Activated CD4-positive, alpha-beta T cell treated with anti-CD3 and anti-CD28 coated beads, Interleukin-2, amount 50 U/mL, for 24 hours (primary cell): Measurements from ENCODE around the gene GDPD2.

Experiments used
- DNase-seq, 2 donors: peaks; one replicate each; pipeline ENCODE4 v3.0.0-alpha.2; 2020; ENCODE audit warnings: low read depth in 1 of 2, low spot score in 1 of 2

GDPD2 gene

DNA sequence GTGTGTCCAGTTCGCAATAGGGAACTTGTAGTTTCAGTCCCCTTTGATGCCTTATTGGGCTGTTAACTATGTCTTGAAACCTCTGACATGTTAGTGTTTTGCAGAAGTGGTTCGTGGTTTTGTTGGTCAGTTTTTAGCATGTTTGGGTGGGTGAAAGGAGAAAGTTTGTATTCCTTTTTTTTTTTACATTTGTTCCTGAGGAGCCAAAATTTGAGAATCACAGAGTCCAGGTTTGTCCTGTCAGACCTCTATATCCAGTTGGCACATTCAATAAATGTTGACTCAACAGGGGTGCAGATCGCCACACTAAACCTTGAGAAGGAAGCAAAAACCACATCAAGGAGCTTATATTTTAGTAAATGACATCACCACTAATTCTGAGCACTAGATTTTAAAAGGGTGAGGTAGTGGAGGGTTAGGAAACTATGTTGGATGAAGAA is 47.8 kb downstream of the GDPD2 start:
- no peak for DNase-seq

GRCh38 chrX:70476166-70476933 is 53.2 kb downstream of the GDPD2 start:
- no peak for DNase-seq

DNA sequence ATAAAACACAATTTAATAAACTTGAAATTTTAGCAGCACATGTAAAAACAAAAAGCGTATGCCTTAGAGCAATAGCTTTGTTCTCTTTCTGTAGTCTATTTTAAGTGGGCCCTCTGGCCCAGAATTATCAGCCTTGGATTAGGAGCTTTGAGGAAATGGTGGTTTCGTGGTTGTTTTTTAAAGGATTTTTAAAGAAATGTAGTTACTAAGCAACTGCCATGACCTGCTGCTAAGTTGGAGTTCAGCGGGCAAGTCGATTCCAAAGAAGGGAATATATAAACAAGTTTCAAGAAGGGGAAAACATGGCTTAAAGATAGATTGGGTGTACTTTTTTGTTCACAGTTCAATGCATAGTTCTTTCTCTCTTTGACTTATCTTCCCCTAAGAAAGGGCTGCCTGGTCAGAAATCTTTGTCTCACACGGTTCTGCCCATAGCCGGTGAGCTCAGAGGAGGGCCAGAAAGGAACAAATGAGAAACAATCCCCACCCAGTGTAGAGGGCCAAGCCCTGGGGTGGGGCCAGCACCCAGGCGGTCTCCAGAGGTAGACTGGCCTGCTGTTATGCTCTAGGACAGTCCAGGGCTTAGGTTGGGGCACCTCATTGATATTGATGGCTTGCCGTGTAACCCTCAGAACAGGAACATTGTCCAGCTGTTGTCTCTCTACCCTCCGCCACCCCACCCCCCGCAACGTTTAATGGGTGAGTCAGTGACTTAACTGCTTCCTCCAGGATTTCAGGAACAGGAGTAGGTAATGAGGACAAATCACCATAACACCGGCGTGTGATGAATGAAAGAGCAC is 54.0 kb downstream of the GDPD2 start:
- no peak for DNase-seq

DNA sequence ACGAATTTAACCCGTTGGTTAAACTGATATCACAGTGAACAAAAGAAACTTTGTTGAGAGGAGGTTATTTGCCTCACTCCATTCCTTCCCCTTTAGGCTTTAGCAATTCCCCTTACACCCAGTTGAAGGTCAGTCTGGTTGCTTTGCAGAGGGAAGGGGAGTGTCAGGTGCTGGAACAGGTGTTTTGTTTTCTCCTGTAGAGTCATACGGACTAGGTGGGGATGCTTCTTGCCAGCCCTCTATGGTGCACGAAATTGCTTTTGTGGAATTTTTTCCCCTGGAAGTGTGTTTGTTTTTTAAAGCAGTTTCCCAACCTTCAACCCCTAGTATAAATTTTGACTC is 54.6 kb downstream of the GDPD2 start:
- no peak for DNase-seq

- no peak for DNase-seq
Measured at GRCh38 chrX:70478526-70479245, 55.6 kb downstream of the GDPD2 start.

DNA sequence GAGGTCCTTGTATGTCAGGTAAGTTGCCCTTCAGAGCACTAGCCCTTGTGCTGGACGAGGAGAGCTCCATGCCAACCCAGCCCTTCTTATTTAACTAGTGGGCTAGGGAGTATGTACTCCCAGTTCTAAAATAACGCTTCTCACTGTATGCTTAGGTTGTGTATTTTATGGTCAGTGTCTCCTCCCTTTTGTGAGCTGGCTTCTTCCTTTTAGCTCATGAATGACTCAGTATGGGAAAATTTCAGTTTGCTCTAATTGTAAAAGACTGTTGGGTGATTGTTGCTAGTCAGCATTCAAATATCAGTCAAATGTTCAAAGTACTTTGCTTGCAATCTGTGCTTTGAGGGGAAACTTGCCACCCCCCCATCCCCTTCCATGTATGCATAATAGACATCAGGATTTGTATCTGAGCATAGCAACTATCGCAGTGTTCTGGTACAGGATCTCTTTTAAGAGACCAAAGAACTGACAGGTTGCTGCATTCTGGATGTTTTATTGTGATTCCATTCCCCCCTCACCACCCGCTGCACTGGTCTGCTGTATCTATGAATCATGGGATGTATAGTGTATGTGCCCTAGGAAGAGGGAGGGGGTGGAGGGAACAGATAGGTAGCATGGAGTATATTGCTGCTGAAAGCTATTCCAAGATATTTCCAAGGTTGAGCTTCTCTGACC is 56.3 kb downstream of the GDPD2 start:
- DNase-seq: no peak

- DNase-seq: no peak
Measured at GRCh38 chrX:70479922-70480659, 57.0 kb downstream of the GDPD2 start.

DNA sequence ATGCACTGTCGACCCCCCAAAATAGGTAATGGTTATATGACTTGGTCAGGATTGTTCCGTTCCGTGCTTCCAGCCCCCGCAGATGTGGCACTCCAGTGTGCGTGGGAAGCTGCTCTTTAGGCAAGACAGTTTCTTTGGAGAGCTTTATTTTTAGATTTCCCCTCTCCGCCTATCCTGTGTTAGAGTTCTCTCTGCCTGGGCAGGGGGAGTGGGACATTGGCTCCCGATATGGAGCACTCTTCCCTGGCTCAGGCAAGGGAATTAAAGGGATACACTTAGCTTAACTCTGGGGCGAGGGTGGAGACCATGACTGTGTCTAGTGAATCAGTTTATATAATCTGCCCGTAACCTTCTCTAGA is 57.5 kb downstream of the GDPD2 start:
- DNase-seq: no peak

DNA sequence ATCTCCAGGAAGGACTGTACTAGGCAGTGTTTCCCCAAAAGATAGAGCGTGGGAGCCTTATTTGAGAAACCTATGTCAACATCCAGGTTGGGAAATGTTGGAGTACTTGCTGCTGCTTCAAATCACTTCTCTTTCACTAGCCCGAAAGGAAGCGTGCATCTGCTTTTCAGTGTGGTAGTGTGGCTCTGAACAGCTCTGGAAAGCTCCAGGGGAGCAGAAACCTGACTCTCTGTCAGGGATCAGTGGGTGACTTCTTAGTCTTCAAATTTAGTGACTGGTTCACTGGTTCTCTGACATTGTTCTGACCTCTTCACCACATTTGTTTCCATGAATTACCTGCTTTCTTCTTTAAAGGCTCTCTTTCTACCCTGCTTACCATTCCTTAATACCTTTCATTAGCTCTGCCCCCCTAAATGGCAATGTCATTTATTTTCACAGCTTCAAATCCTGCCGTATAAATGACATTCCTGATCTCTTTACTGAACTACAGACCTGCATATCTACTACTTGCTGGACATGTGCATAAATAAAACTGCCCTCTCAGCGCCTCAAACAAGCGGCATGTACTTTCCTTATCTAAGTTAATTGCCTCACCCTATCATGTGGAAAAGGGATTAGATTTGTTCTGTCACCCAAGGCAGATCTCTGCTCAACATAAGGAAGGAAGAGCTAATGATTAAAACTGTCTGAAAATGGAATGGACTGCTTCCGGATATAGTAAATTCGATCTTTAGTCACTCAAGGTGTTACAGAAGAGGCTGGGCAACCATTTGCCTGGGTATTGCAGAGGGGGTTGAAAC is 58.6 kb downstream of the GDPD2 start:
- no peak for DNase-seq

DNA sequence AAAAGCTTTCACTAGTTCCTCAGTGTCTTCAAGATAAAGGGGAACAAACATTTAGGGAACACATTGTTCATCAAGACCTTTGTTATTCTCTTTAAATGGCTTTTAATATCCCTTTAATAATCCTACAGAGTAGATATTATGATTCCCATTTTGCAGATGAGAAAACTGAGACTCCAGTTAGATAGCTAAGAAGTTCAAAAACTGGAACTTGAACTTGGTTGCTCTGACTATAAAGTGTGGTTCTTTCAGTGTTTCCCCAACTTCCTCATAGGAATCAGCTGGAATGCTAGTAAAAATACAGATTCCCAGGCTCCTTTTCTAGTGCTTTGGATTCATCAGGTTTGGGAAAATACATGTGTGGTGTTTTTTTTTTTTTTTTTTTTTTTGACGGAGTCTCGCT is 59.2 kb downstream of the GDPD2 start:
- DNase-seq: no peak
